Measurements from ENCODE around the gene MYDGF. TPM values are rescaled to one million over a fixed set of nuclear protein-coding genes. Genes with fewer than 3 reads are reported as not detected.

The MYDGF gene
- total and polyA plus RNA-seq, 9 of the 15 experiments (the other 6 are each of a cell fraction or from before 2014, with no cell fraction given), result 4.2 to 141 (median 82.1) TPM

DNA sequence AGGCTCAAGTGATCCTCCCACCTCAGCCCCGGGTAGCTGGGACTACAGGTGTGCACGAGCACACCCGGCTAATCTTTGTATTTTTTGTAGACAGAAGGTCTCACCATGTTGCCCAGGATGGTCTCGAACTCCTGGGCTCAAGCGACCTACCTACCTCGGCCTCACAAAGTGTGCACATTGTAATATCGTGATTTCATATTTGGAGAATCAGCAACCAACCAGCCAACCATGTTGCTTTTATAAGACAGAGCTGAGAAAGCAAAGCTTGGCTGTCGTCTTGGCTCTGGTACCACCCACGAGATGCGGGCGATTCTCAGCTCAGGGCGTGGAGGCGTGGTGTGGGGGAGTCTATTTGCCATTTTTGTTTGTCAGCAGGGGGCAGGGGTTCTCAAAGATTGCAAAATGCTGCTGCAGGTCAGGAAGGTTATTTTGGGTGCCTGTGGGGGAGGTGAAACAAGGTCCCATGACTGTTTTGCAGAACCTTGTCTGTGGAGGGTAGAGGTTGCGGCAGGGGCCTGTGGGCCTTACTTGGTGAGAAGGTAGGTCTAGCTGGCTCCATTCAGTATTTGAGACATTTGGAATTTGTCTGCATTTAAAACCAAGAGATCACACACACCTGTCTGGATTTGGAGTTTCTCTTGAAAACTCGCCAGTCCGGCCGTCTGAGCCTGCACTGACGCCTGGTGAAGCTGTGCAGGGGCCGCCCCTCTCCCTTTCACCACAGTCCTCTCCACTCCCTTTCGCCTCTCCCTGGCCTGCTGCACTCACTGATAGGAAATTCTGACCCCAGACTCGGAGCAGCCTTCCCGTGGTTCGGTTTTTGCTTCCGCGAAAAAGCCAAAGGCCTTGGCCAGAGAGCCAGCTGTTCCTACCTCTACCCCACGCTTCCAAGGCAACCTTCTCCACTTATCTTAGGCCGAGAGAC, 15.4 kb downstream of the MYDGF start (continued):
- no peak for TF ChIP-seq ZBTB43 (CRISPR knock-in tag; IDR thresholded peaks at IDR 0.05)
- no peak for TF ChIP-seq NR2C2 (CRISPR knock-in tag; IDR thresholded peaks at IDR 0.05)
- TF ChIP-seq NR2C2 (tag; IDR thresholded peaks at IDR 0.05), result peak; percentile 69
- no peak for TF ChIP-seq ZBTB17 (CRISPR knock-in tag; IDR thresholded peaks at IDR 0.05)
- TF ChIP-seq CBFA2T3 (IDR thresholded peaks at IDR 0.05), result peak; percentile 44
- 0 out of 2 replicates have a peak, but pooled peaks have one; percentile 52 for TF ChIP-seq SMARCE1 (IDR thresholded peaks at IDR 0.05)
- TF ChIP-seq ZNF124 (CRISPR knock-in tag; IDR thresholded peaks at IDR 0.05), result no peak
- TF ChIP-seq ZBTB8A (IDR thresholded peaks at IDR 0.05; ENCODE audit: partially characterized antibody), result no peak
- TF ChIP-seq THRA (IDR thresholded peaks at IDR 0.05), result no peak
- no peak for TF ChIP-seq PURB (CRISPR knock-in tag; IDR thresholded peaks at IDR 0.05; ENCODE audit: low read depth)
- no peak for TF ChIP-seq ZNF121 (CRISPR knock-in tag; conservative IDR thresholded peaks at IDR 0.05)
- TF ChIP-seq, protein P1, sequence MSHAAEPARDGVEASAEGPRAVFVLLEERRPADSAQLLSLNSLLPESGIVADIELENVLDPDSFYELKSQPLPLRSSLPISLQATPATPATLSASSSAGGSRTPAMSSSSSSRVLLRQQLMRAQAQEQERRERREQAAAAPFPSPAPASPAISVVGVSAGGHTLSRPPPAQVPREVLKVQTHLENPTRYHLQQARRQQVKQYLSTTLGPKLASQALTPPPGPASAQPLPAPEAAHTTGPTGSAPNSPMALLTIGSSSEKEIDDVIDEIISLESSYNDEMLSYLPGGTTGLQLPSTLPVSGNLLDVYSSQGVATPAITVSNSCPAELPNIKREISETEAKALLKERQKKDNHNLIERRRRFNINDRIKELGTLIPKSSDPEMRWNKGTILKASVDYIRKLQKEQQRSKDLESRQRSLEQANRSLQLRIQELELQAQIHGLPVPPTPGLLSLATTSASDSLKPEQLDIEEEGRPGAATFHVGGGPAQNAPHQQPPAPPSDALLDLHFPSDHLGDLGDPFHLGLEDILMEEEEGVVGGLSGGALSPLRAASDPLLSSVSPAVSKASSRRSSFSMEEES (CRISPR knock-in tag; IDR thresholded peaks at IDR 0.05), result peak; percentile 23
- no peak for TF ChIP-seq BDP1 (IDR thresholded peaks at IDR 0.05; ENCODE audit: insufficient read depth, insufficient read length)
- 0 out of 2 replicates have a peak, but pooled peaks have one; percentile 15 for TF ChIP-seq L3MBTL2 (IDR thresholded peaks at IDR 0.05)
- no peak for TF ChIP-seq ZNF175 (CRISPR knock-in tag; IDR thresholded peaks at IDR 0.05; ENCODE audit: low read depth)
- TF ChIP-seq GTF2E2 (tag; IDR thresholded peaks at IDR 0.05), result no peak
- peak; percentile 67 to 75 for TF ChIP-seq KDM1A (IDR thresholded peaks at IDR 0.05)
- no peak for TF ChIP-seq MXI1 (IDR thresholded peaks at IDR 0.05; ENCODE audit: low read depth, low read length)
- TF ChIP-seq RBBP5 (IDR thresholded peaks at IDR 0.05; ENCODE audit: borderline replicate concordance, insufficient read depth, low read length, poor library complexity, severe bottlenecking), result no peak
- no peak for TF ChIP-seq PHF20 (IDR thresholded peaks at IDR 0.05; ENCODE audit: partially characterized antibody)
- TF ChIP-seq CEBPB (tag; IDR thresholded peaks at IDR 0.05), result peak; percentile 95
- no peak for TF ChIP-seq BRCA1 (IDR thresholded peaks at IDR 0.05)
- no peak for TF ChIP-seq BRCA1 (CRISPR knock-in tag; IDR thresholded peaks at IDR 0.05)
- peak; percentile 63 for TF ChIP-seq POLR2G (IDR thresholded peaks at IDR 0.05; ENCODE audit: low read depth, low read length)
- TF ChIP-seq DIDO1 (tag; IDR thresholded peaks at IDR 0.05; ENCODE audit: low read depth), result no peak
- TF ChIP-seq SOX6 (IDR thresholded peaks at IDR 0.05), result peak; percentile 15; the same call in 1 of the 2 replicates
- no peak for TF ChIP-seq SNRNP70 (optimal IDR thresholded peaks at IDR 0.05; ENCODE audit: low read depth, low read length)

Measured in K562 (cell line).